Thyroid gland (tissue), 4 donors: ENCODE data around the gene KRT75.

ENCODE experiments used
- POLR2A ChIP-seq, 2 donors: fragments of 450-650 bp; IDR thresholded peaks; one replicate each; pipeline ENCODE4 v1.6.1; 2017; ENCODE audit warnings: antibody characterized with exemption in 2 of 2, mild to moderate bottlenecking in 2 of 2, moderate library complexity in 1 of 2
- TF ChIP-seq, protein P1 (sequence below), 6 experiments: fragments of 200-600 bp in 3 of 6; fragments of 450-650 bp in 3 of 6; sonication (generic) in 3 of 6; IDR thresholded peaks; one replicate each; pipeline ENCODE4 v1.5.1; 2016 to 2019; ENCODE audit warnings: antibody characterized with exemption in 6 of 6, mild to moderate bottlenecking in 2 of 6, inconsistent platforms in 1 of 6, moderate library complexity in 1 of 6

GRCh38 chr12:52411815-52412214 is 22.4 kb downstream of the KRT75 start:
- TF ChIP-seq, protein P1, sequence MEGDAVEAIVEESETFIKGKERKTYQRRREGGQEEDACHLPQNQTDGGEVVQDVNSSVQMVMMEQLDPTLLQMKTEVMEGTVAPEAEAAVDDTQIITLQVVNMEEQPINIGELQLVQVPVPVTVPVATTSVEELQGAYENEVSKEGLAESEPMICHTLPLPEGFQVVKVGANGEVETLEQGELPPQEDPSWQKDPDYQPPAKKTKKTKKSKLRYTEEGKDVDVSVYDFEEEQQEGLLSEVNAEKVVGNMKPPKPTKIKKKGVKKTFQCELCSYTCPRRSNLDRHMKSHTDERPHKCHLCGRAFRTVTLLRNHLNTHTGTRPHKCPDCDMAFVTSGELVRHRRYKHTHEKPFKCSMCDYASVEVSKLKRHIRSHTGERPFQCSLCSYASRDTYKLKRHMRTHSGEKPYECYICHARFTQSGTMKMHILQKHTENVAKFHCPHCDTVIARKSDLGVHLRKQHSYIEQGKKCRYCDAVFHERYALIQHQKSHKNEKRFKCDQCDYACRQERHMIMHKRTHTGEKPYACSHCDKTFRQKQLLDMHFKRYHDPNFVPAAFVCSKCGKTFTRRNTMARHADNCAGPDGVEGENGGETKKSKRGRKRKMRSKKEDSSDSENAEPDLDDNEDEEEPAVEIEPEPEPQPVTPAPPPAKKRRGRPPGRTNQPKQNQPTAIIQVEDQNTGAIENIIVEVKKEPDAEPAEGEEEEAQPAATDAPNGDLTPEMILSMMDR (IDR thresholded peaks at IDR 0.05): no peak
- TF ChIP-seq POLR2A (IDR thresholded peaks at IDR 0.05): no peak
